HepG2 (cell line): ENCODE results near the gene TMIGD2. TPM values are rescaled to one million over a fixed set of nuclear protein-coding genes. Genes with fewer than 3 reads are reported as not detected.
A peak's percentile ranks its signal among the peaks of the same experiment; 100 is the strongest.

Experiments used
- CENPT ChIP-seq: sonication (generic); formaldehyde crosslinking; IDR thresholded peaks from 2 replicates; pipeline ENCODE4 v1.8.0; 2022; ENCODE audit warnings: low read depth, mild to moderate bottlenecking, moderate library complexity, missing genetic modification reagents
- CHD2 ChIP-seq: IDR thresholded peaks from 2 replicates; pipeline ENCODE4 v1.6.1; 2011; ENCODE audit warnings: low read depth, low read length, improper control_type of control experiment
- FOXK1 ChIP-seq: sonication (generic); formaldehyde crosslinking; IDR thresholded peaks from 2 replicates; pipeline ENCODE4 v1.4.0; 2020; ENCODE audit warnings: low read depth, missing genetic modification reagents, borderline replicate concordance
- HDAC1 ChIP-seq: sonication (generic); formaldehyde crosslinking; IDR thresholded peaks from 2 replicates; pipeline ENCODE4 v1.5.1; 2020; ENCODE audit warnings: mild to moderate bottlenecking, missing genetic modification reagents
- HOXA5 ChIP-seq: sonication (generic); formaldehyde crosslinking; IDR thresholded peaks from 2 replicates; pipeline ENCODE4 v1.4.0; 2020; ENCODE audit warnings: missing genetic modification reagents
- RBFOX2 ChIP-seq: fragments of 200-400 bp; formaldehyde crosslinking; IDR thresholded peaks from 2 replicates; pipeline ENCODE4 v1.6.1; 2017; ENCODE audit warnings: low read depth, mild to moderate bottlenecking, low read length
- RBM22 ChIP-seq: fragments of 200-400 bp; formaldehyde crosslinking; optimal IDR thresholded peaks from 2 replicates; pipeline ENCODE3; 2017; ENCODE audit warnings: mild to moderate bottlenecking, low read length, moderate library complexity
- RBM39 ChIP-seq: fragments of 200-400 bp; formaldehyde crosslinking; IDR thresholded peaks from one replicate; pipeline ENCODE4 v1.6.1; 2018; ENCODE audit warnings: antibody characterized with exemption, mild to moderate bottlenecking, low read depth, low read length; ENCODE audit not compliant: poor library complexity, severe bottlenecking
- RORA ChIP-seq: sonication (generic); formaldehyde crosslinking; IDR thresholded peaks from 2 replicates; pipeline ENCODE4 v1.5.0; 2020; ENCODE audit warnings: mild to moderate bottlenecking, missing genetic modification reagents, moderate library complexity
- SOX6 ChIP-seq, 2 experiments: fragments of 450-650 bp in 1 of 2; sonication (generic) in 1 of 2; formaldehyde crosslinking in 1 of 2; IDR thresholded peaks; 2 replicates each; pipeline versions ENCODE4 v1.4.0 to v1.6.1; 2017 to 2020; ENCODE audit warnings: antibody characterized with exemption in 1 of 2, mild to moderate bottlenecking in 1 of 2, missing genetic modification reagents in 1 of 2
- SPEN ChIP-seq: sonication (generic); formaldehyde crosslinking; IDR thresholded peaks from 2 replicates; pipeline ENCODE4 v1.5.1; 2020; ENCODE audit warnings: low read depth, mild to moderate bottlenecking, missing genetic modification reagents
- TFE3 ChIP-seq: IDR thresholded peaks from 2 replicates; pipeline ENCODE4 v1.6.1; 2016
- ZNF646 ChIP-seq: sonication (generic); formaldehyde crosslinking; IDR thresholded peaks from 2 replicates; pipeline ENCODE4 v1.9.0; 2021; ENCODE audit warnings: mild to moderate bottlenecking, missing genetic modification reagents
- ZNF652 ChIP-seq: IDR thresholded peaks from 2 replicates; pipeline ENCODE4 v1.6.1; 2016; ENCODE audit warnings: low read depth, borderline replicate concordance
- polyA plus RNA-seq, 8 experiments: library from polyadenylated mRNA; depleted of rRNA in 3 of 8; stranded (reverse) in 7 of 8; unstranded in 1 of 8; fragments of >200 nt; fragmentation: Illumina TruSeq in 4 of 8; extraction: Trizol in 4 of 8; gene quantifications; 2 replicates each; pipeline versions ENCODE4 v1.2.1 to v1.2.3, GENCODE V29; 2011 to 2016; ENCODE audit warnings: low read depth in 4 of 8, missing spikeins in 1 of 8, mixed read lengths in 1 of 8; ENCODE audit not compliant: insufficient read depth in 1 of 8
- total RNA-seq, 5 experiments: library from RNA; depleted of rRNA; stranded (reverse); fragments of >200 nt; fragmentation: Illumina TruSeq; extraction: Trizol; gene quantifications; 2 replicates each; pipeline ENCODE4 v1.2.3, GENCODE V29; 2016; ENCODE audit warnings: low read depth in 1 of 5
- TF ChIP-seq, protein P1 (sequence below): sonication (generic); formaldehyde crosslinking; conservative IDR thresholded peaks from 2 replicates; pipeline ENCODE4 v1.4.0; 2020; ENCODE audit warnings: missing genetic modification reagents
- TF ChIP-seq, protein P2 (sequence below): sonication (generic); formaldehyde crosslinking; conservative IDR thresholded peaks from 2 replicates; pipeline ENCODE4 v1.8.1; 2023; ENCODE audit warnings: missing genetic modification reagents

TMIGD2 gene
- total and polyA plus RNA-seq, 2 of the 13 experiments (the other 11 are each of a cell fraction or from before 2014, with no cell fraction given) = 0.11 to 1.0 TPM

- TF ChIP-seq ZNF646 (CRISPR knock-in tag) (no peak), RBFOX2 (peak; percentile 73), CENPT (CRISPR knock-in tag) (no peak), ZNF652 (CRISPR knock-in tag) (peak; percentile 96), HOXA5 (CRISPR knock-in tag) (no peak; the same call in 1 of the 2 replicates), TFE3 (no peak), RORA (CRISPR knock-in tag) (no peak), FOXK1 (CRISPR knock-in tag) (0 out of 2 replicates have a peak, but pooled peaks have one; percentile 17), CHD2 (peak; percentile 51; the same call in 1 of the 2 replicates), HDAC1 (CRISPR knock-in tag) (peak; percentile 79), RBM22 (no peak), SPEN (CRISPR knock-in tag) (peak; percentile 81; the same call in 1 of the 2 replicates), SOX6 (IDR thresholded peaks at IDR 0.05) (no peak), SOX6 (CRISPR knock-in tag; IDR thresholded peaks at IDR 0.05) (peak; percentile 78), RBM39 (no peak)
- TF ChIP-seq, protein P1, sequence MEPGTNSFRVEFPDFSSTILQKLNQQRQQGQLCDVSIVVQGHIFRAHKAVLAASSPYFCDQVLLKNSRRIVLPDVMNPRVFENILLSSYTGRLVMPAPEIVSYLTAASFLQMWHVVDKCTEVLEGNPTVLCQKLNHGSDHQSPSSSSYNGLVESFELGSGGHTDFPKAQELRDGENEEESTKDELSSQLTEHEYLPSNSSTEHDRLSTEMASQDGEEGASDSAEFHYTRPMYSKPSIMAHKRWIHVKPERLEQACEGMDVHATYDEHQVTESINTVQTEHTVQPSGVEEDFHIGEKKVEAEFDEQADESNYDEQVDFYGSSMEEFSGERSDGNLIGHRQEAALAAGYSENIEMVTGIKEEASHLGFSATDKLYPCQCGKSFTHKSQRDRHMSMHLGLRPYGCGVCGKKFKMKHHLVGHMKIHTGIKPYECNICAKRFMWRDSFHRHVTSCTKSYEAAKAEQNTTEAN (CRISPR knock-in tag) = peak; percentile 36; the same call in 1 of the 2 replicates
- TF ChIP-seq, protein P2, sequence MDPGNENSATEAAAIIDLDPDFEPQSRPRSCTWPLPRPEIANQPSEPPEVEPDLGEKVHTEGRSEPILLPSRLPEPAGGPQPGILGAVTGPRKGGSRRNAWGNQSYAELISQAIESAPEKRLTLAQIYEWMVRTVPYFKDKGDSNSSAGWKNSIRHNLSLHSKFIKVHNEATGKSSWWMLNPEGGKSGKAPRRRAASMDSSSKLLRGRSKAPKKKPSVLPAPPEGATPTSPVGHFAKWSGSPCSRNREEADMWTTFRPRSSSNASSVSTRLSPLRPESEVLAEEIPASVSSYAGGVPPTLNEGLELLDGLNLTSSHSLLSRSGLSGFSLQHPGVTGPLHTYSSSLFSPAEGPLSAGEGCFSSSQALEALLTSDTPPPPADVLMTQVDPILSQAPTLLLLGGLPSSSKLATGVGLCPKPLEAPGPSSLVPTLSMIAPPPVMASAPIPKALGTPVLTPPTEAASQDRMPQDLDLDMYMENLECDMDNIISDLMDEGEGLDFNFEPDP = no peak
These were observed 40.6 kb upstream of the TMIGD2 start (continued) for GRCh38 chr19:4342615-4343369.
